Camera-type eye (tissue), 1 donor: ENCODE results near the gene SPRR2A. TPM values are rescaled to one million over a fixed set of nuclear protein-coding genes. Genes with fewer than 3 reads are reported as not detected.

Source experiments
- total RNA-seq: library from RNA; depleted of rRNA; stranded (reverse); fragments of >200 nt; gene quantifications from one replicate; pipeline ENCODE4 v1.2.3, GENCODE V29; 2014

SPRR2A gene
- not detected for total RNA-seq

DNA sequence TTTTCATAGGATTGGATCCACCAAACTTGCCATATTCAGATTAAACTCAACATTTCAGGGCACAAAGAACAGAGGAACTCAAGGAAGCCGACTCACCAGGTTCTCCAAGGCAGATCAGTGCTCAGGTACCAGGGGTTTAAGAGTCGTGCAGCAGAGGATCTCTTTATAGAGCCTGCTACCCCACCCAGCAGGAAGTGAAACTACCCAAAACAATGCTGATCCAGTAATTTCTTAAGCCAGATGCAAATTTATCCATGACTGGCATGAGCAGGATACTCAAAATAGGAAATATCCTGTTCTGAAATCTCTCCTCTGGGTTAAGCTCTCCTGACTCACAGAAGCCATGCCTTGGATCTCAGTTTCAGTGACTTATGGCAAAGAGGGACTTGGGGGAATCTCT lies at the start of gene SPRR2A:
SPRR2A (minus strand) TSS at position 138 of the 400 bp plus-strand sequence. CDS start 777 bp downstream, outside the sequence.

DNA sequence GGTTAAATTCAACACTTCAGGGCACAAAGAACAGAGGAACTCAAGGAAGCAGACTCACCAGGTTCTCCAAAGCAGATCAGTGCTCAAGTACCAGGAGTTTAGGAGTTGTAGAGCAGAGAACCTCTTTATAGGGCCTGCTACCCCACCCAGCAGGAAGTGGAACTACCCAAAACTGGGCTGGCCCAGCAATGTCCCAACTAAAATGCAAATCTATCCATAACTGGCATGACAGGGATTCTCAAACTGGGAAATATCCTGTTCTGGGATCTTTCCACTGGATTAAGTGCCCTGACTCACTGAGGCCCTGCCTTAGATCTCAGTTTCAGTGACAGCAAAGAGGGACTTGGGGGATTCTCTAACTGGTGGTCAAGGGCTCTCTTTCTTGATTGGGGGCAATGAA lies 37.1 kb upstream of the SPRR2A start, which contains the start of gene SPRR2E:
SPRR2E (minus strand) TSS at position 101 of the 400 bp plus-strand sequence. CDS start 775 bp downstream, outside the sequence.

DNA sequence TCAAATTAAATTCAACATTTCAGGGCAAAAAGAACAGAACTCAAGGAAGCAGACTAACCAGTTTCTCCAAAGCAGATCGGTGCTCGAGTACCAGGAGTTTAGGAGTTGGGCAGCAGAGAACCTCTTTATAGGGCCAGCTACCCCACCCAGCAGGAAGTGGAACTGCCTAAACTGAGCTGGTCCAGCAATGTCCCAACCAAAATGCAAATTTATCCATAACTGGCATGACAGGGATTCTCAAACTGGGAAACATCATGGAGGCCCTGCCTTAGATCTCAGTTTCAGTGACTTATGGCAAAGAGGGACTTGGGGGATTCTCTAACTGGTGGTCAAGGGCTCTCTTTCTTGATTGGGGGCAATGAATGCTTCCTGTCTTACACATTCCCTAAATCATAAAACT lies 14.2 kb upstream of the SPRR2A start, which contains the start of gene SPRR2B:
SPRR2B (minus strand) TSS at position 101 of the 400 bp plus-strand sequence. CDS start 772 bp downstream, outside the sequence.

DNA sequence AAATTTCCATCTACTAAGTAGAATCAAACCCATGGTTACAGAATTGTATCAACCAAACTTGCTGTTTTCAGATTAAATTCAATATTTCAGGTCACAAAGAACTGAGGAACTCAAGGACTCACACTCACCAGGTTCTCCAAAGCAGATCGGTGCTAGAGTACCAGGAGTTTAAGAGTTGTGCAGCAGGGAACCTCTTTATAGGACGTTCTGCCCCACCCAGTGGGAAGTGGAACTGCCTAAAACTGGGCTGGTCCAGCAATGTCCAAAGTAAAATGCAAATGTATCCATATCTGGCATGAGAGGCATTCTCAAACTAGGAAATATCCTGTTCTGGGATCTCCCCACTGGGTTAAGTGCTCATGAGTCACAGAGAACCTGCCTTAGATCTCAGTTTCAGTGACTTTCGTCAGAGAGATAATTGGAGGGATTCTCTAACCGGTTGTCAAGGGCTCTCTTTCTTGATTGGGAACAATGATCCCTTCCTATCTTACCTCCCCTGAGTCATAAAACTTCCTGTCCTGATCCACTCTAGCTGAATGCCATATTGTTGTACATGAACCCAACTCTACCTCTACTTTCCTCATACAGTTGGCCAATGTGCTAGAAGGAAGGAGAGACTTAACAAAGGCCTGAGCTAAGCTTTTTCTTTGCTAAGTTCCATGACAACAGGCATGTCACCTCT lies 16.2 kb downstream of the SPRR2A start, which contains the start of gene SPRR2D:
SPRR2D (minus strand) TSS at position 171 of the 682 bp plus-strand sequence. CDS start 774 bp downstream, outside the sequence.

DNA sequence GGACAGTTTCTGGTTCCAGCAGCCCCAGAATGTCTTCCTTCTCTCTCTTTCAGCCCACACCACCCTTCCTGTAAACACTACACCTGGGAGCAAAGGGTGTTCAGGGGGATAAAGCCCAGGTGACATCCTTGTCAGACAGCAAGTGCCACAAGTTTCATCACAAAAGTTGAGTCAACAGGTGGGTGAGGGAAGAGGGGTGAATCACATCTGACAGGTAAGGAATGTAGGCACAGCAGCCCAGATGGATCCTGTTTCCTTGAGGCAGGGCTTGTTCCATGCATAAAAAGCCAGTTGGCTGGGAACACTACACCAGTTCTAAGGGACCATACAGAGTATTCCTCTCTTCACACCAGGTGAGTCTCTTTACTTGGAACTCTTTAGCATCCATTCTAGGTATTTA lies 26.4 kb downstream of the SPRR2A start, which contains the start of gene SPRR1B:
SPRR1B (plus strand) TSS at position 309 of the 400 bp plus-strand sequence. CDS start 1,143 bp downstream, outside the sequence.

Other genes with a start within 250 kb of the SPRR2A start
- not detected for gene LCE1B, start 245.5 kb downstream of the SPRR2A start, total RNA-seq
- not detected for gene LCE1A, start 230.0 kb downstream of the SPRR2A start, total RNA-seq
- gene LCE6A, start 214.7 kb downstream of the SPRR2A start, total RNA-seq: not detected
- gene LCE7A, start 197.5 kb downstream of the SPRR2A start, total RNA-seq: not detected
- gene SMCP, start 179.2 kb downstream of the SPRR2A start, total RNA-seq: not detected
- 0.44 TPM for gene IVL, start 149.0 kb downstream of the SPRR2A start, total RNA-seq
- gene SPRR5, start 110.3 kb downstream of the SPRR2A start, total RNA-seq: not detected
- gene SPRR4, start 86.9 kb downstream of the SPRR2A start, total RNA-seq: not detected
- gene SPRR1A, start 73.4 kb downstream of the SPRR2A start, total RNA-seq: not detected
- gene SPRR3, start 55.8 kb downstream of the SPRR2A start, total RNA-seq: not detected
- gene SPRR1B, start 26.3 kb downstream of the SPRR2A start, total RNA-seq: not detected
- gene SPRR2D, start 16.4 kb downstream of the SPRR2A start, total RNA-seq: not detected
- gene SPRR2B, start 14.1 kb upstream of the SPRR2A start, total RNA-seq: not detected
- not detected for gene SPRR2E, start 37.0 kb upstream of the SPRR2A start, total RNA-seq
- not detected for gene SPRR2F, start 56.0 kb upstream of the SPRR2A start, total RNA-seq
- gene SPRR2G, start 93.4 kb upstream of the SPRR2A start, total RNA-seq: not detected
- not detected for gene LELP1, start 145.9 kb upstream of the SPRR2A start, total RNA-seq
- not detected for gene PRR9, start 160.1 kb upstream of the SPRR2A start, total RNA-seq
- 0.44 TPM for gene LORICRIN, start 202.2 kb upstream of the SPRR2A start, total RNA-seq